Transverse colon (tissue), 4 donors: Measurements from ENCODE around the gene TRIL. TPM values are rescaled to one million over a fixed set of nuclear protein-coding genes. Genes with fewer than 3 reads are reported as not detected.

ENCODE experiments used
- DNase-seq: peaks from one replicate; pipeline ENCODE4 v3.0.0-alpha.2; 2019
- H3K27ac ChIP-seq, 4 donors: fragments of 200-600 bp; sonication (generic); 2 replicates each; pipeline ENCODE4 v1.5.1; 2016 to 2018; ENCODE audit warnings: inconsistent platforms in 4 of 4
- H3K27me3 ChIP-seq: fragments of 200-600 bp; sonication (generic); 2 replicates; pipeline ENCODE4 v1.5.1; 2017; ENCODE audit warnings: inconsistent platforms
- H3K36me3 ChIP-seq, 4 donors: fragments of 200-600 bp; sonication (generic); 2 replicates each; pipeline ENCODE4 v1.5.1; 2017 to 2019; ENCODE audit warnings: inconsistent platforms in 4 of 4
- H3K4me1 ChIP-seq, 4 donors: fragments of 200-600 bp; sonication (generic); 2 replicates each; pipeline ENCODE4 v1.5.1; 2017 to 2020; ENCODE audit warnings: inconsistent platforms in 4 of 4
- H3K4me3 ChIP-seq, 4 donors: fragments of 200-600 bp; sonication (generic); 1 replicate in 1 of 4; 2 replicates in 3 of 4; pipeline versions ENCODE4 v1.5.1 to v1.6.1; 2017 to 2019; ENCODE audit warnings: inconsistent platforms in 4 of 4
- H3K9me3 ChIP-seq, 2 donors: fragments of 200-600 bp; sonication (generic); 2 replicates each; pipeline ENCODE4 v1.5.1; 2017 to 2019; ENCODE audit warnings: inconsistent platforms in 2 of 2
- EP300 ChIP-seq: sonication (generic); formaldehyde crosslinking; IDR thresholded peaks from one replicate; pipeline ENCODE4 v1.6.1; 2017; ENCODE audit warnings: antibody characterized with exemption, low read depth
- POLR2A ChIP-seq: fragments of 450-650 bp; IDR thresholded peaks from one replicate; pipeline ENCODE4 v1.6.1; 2016; ENCODE audit warnings: antibody characterized with exemption, mild to moderate bottlenecking, moderate library complexity
- POLR2AphosphoS5 ChIP-seq, 3 donors: sonication (generic); formaldehyde crosslinking; IDR thresholded peaks; one replicate each; pipeline ENCODE4 v1.6.1; 2016; ENCODE audit warnings: antibody characterized with exemption in 3 of 3
- WGBS, 2 donors: methylation state at CpG; one replicate each; pipeline ENCODE4 v1.1.5; 2018; ENCODE audit warnings: low coverage in 1 of 2; 5-methylcytosine and 5-hydroxymethylcytosine counted together
- in situ Hi-C, 4 donors: fragments of 200-750 bp; cut with MboI; loops; one replicate each; pipeline versions ENCODE4 v1.15.0 to v1.15.1; 2017; ENCODE audit warnings: low sequenced_read_pairs in 3 of 4, low pct_ligation_motif_present in 1 of 4, low pct_unique_long_range_greater_than_20kb in 1 of 4
- intact Hi-C: fragments of 100-400 bp; cut with DNase I; formaldehyde crosslinking; loops from one replicate; pipeline ENCODE4 v1.15.1; 2023; ENCODE audit warnings: low total_unique reads
- total RNA-seq, 4 donors: library from RNA; depleted of rRNA; stranded (reverse); fragments of >200 nt; gene quantifications; one replicate each; pipeline ENCODE4 v1.1.0, GENCODE V29; 2016
- TF ChIP-seq, protein P1 (sequence below), 5 experiments: fragments of 200-600 bp in 3 of 5; fragments of 450-650 bp in 2 of 5; sonication (generic) in 3 of 5; IDR thresholded peaks; 1 replicate in 2 of 5; 2 replicates in 3 of 5; pipeline ENCODE4 v1.5.1; 2016 to 2017; ENCODE audit warnings: antibody characterized with exemption in 5 of 5, inconsistent platforms in 3 of 5, mild to moderate bottlenecking in 2 of 5, moderate library complexity in 1 of 5

TRIL gene
- total RNA-seq, 4 donors from 2014 or later, result 0.79 to 3.0 (median 1.0) TPM

DNA sequence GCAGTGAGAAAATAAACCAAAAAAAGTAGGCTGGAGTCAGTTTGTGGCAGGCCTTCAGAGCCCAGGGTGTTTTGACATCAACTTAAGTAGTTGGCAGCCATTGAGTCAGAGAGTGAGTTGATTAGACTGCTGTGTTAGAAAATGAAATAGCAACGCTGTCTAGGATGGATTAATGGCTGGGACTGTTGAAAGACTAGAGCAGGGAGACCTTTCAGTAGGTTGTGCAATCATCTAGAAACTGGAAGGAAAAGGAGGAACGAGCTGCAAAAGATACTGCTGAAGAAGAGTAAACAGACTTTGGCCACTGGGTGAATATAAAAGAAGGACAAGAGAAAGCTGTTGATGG is 28.6 kb upstream of the TRIL start:
- intact Hi-C loops, result no loop called here
- H3K4me3 ChIP-seq, result no peak overlapping the region
- 28 to 33% methylated on average over 2 of the region's 2 CpGs for WGBS, 2 donors
- H3K9me3 ChIP-seq, result no peaks in the 10 kb centered on the region
- in situ Hi-C loops, result no loop called here
- H3K27ac ChIP-seq, result peak overlapping the region; percentile 39 to 55 (median 51)
- TF ChIP-seq EP300, result no peak
- peak; percentile 26 to 74 (median 54) for TF ChIP-seq POLR2AphosphoS5 (IDR thresholded peaks at IDR 0.05)
- TF ChIP-seq, protein P1, sequence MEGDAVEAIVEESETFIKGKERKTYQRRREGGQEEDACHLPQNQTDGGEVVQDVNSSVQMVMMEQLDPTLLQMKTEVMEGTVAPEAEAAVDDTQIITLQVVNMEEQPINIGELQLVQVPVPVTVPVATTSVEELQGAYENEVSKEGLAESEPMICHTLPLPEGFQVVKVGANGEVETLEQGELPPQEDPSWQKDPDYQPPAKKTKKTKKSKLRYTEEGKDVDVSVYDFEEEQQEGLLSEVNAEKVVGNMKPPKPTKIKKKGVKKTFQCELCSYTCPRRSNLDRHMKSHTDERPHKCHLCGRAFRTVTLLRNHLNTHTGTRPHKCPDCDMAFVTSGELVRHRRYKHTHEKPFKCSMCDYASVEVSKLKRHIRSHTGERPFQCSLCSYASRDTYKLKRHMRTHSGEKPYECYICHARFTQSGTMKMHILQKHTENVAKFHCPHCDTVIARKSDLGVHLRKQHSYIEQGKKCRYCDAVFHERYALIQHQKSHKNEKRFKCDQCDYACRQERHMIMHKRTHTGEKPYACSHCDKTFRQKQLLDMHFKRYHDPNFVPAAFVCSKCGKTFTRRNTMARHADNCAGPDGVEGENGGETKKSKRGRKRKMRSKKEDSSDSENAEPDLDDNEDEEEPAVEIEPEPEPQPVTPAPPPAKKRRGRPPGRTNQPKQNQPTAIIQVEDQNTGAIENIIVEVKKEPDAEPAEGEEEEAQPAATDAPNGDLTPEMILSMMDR (IDR thresholded peaks at IDR 0.05), result no peak
- TF ChIP-seq POLR2A, result no peak
- no peak for DNase-seq
- H3K27me3 ChIP-seq, result no peaks in the 10 kb centered on the region
- H3K36me3 ChIP-seq, result no peaks in the 10 kb centered on the region
- H3K4me1 ChIP-seq, result peaks cover 0 to 19% (median 9%) of the 10 kb centered on the region in 4 donors

DNA sequence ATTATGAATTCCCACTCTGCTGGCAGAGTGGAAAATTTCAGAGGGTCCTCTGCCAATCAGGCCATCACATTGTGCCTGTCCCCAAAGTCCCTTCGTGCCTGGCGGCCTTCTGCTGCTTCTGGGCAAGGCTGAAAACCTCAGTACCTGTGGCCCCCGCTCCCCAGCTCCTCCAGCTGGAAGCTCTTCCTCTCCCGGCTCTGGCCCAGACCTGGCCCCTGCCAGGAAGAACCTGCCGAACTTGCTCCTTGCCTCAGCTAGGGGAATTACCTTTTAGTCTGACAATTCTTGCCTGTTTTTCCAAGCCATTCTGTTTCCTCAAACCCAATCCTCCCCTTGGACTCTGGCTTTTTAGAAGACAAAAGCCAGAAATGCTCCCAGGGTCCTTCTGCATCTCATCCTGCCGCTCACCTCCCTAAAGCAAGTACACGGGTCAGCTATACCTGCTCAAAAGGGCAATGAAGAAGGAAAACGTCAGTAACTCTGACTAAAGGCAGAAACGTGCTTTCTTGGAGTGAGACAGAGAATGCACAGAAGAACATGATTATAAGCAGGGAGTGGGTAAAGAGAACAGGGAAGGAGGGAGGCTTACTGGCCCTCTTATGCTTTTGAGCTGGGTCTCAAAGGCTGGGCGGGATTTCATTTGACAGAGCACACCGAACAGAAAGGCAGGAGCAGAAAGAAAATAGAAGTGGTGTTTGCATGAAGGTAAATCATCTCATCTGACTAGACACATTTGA is 28.1 kb upstream of the TRIL start:
- H3K27me3 ChIP-seq, result no peaks in the 10 kb centered on the region
- intact Hi-C loops, result no loop called here
- no peak for DNase-seq
- H3K4me1 ChIP-seq, result peaks cover 0 to 19% (median 9%) of the 10 kb centered on the region in 4 donors
- H3K4me3 ChIP-seq, result no peak overlapping the region
- peak overlapping the region; percentile 35 to 55 (median 46) for H3K27ac ChIP-seq
- H3K36me3 ChIP-seq, result no peaks in the 10 kb centered on the region
- TF ChIP-seq EP300, result no peak
- TF ChIP-seq POLR2A, result no peak
- TF ChIP-seq, protein P1 (IDR thresholded peaks at IDR 0.05), result no peak
- TF ChIP-seq POLR2AphosphoS5 (IDR thresholded peaks at IDR 0.05), result no peak
- no peaks in the 10 kb centered on the region for H3K9me3 ChIP-seq
- WGBS, 2 donors, result 71 to 73% methylated on average over 6 to 11 of the region's 11 CpGs
- in situ Hi-C loops, result no loop called here

DNA sequence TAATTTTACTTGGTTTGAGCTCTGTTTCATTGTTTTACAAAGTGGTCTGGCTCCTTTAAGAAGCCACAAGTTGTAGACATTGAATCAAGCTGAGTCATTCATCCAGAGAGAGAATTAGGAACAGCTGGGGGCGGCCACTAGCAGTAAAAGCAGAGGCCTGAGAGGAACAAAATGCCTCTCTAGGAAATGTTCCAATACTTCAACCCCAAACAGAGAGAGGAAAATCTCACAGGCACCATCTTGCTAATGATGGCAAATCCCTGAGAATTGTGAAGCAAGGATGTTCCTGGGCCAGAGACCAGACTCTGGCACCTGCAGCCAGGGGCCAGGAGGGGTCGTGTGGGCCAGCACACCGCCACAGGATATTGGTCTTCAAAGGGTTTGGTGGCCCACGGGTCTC is 26.5 kb upstream of the TRIL start:
- Histone ChIP-seq H3K27me3 (no peaks in the 10 kb centered on the region), H3K4me3 (no peak overlapping the region), H3K9me3 (no peaks in the 10 kb centered on the region), H3K27ac (peak overlapping the region; percentile 43 to 53 (median 47)), H3K4me1 (peaks cover 0 to 15% (median 9%) of the 10 kb centered on the region in 4 donors), H3K36me3 (no peaks in the 10 kb centered on the region)
- WGBS, 2 donors, result 9 to 59% methylated on average over 1 to 4 of the region's 4 CpGs
- intact Hi-C loops (no loop called here), in situ Hi-C loops (no loop called here)
- TF ChIP-seq POLR2A (no peak), POLR2AphosphoS5 (IDR thresholded peaks at IDR 0.05) (peak in 1 of 3 donors; percentile 5)
- peak; percentile 26 for DNase-seq

DNA sequence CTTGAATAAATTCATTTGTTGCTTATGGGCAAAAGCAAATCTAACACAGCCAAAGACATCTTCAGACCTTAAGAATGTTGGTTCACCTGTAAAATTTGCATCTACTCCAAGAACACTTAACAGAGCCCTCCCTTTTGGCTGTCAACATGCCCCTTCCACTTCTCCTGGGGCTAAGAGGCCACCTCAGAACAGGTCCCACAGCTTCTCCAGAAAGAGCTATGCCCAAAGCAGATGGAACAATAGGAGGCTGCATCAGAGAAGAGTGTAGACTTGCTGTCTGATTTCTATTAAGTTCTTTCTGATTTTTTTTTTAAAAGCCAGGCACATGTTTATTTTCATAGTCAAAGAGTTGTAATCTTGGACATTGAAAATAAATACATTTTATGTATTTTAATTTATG is 26.1 kb upstream of the TRIL start:
- no peak for DNase-seq
- intact Hi-C loops (no loop called here), in situ Hi-C loops (no loop called here)
- TF ChIP-seq, protein P1 (IDR thresholded peaks at IDR 0.05), result no peak
- TF ChIP-seq POLR2AphosphoS5 (IDR thresholded peaks at IDR 0.05) (no peak), POLR2A (no peak), EP300 (no peak)
- no peak overlapping the region for H3K4me3 ChIP-seq
- no peaks in the 10 kb centered on the region for H3K9me3 ChIP-seq
- peaks cover 0 to 15% (median 9%) of the 10 kb centered on the region in 4 donors for H3K4me1 ChIP-seq
- no peaks in the 10 kb centered on the region for H3K36me3 ChIP-seq
- no peak overlapping the region for H3K27ac ChIP-seq
- no peaks in the 10 kb centered on the region for H3K27me3 ChIP-seq
